Epithelial cell of esophagus (primary cell): ENCODE results near the gene POTEG.
"Not testable (repeated sequence)": the region's sequence is repeated elsewhere in the genome, so short reads cannot be mapped to it uniquely, and the experiment has no call there.

Experiments used
- DNase-seq: peaks from one replicate; pipeline ENCODE4 v3.0.0; 2010; ENCODE audit warnings: low read depth
- H3K4me3 ChIP-seq: 2 replicates; pipeline ENCODE4 v1.5.1; 2011; ENCODE audit warnings: mild to moderate bottlenecking, low read length, control low read depth

POTEG gene

GRCh38 chr14:19383008-19383584 lies 51.0 kb downstream of the POTEG start:
- not testable (repeated sequence) for H3K4me3 ChIP-seq, DNase-seq

GRCh38 chr14:19380137-19380536 lies 54.0 kb downstream of the POTEG start:
- not testable (repeated sequence) for H3K4me3 ChIP-seq, DNase-seq

GRCh38 chr14:19374451-19374903 lies 59.7 kb downstream of the POTEG start:
- not testable (repeated sequence) for H3K4me3 ChIP-seq, DNase-seq

GRCh38 chr14:19372813-19373500 lies 61.2 kb downstream of the POTEG start:
- not testable (repeated sequence) for DNase-seq, H3K4me3 ChIP-seq

- DNase-seq, result not testable (repeated sequence)
These were observed 62.4 kb downstream of the POTEG start for GRCh38 chr14:19371767-19372166.

GRCh38 chr14:19362803-19363202 lies 71.3 kb downstream of the POTEG start:
- not testable (repeated sequence) for DNase-seq, H3K4me3 ChIP-seq

More at GRCh38 chr14:19371767-19372166, 62.4 kb downstream of the POTEG start:
- not testable (repeated sequence) for H3K4me3 ChIP-seq

- not testable (repeated sequence) for DNase-seq, H3K4me3 ChIP-seq
These were observed 71.8 kb downstream of the POTEG start for GRCh38 chr14:19362323-19362722.

GRCh38 chr14:19361636-19362253 lies 72.4 kb downstream of the POTEG start:
- not testable (repeated sequence) for H3K4me3 ChIP-seq, DNase-seq

GRCh38 chr14:19360937-19361635 lies 73.1 kb downstream of the POTEG start:
- DNase-seq, H3K4me3 ChIP-seq: not testable (repeated sequence)
